DMS79 treated with DMSO at 0.1 percent for 48 hours (cell line): ENCODE measurements around the gene SYTL1.
A peak's percentile ranks its signal among the peaks of the same experiment; 100 is the strongest.
"Not testable (repeated sequence)": the region's sequence is repeated elsewhere in the genome, so short reads cannot be mapped to it uniquely, and the experiment has no call there.

ENCODE experiments used
- DNase-seq: peaks from one replicate; lab custom pipeline; 2025; lab: John Stamatoyannopoulos, UW

SYTL1 gene

DNA sequence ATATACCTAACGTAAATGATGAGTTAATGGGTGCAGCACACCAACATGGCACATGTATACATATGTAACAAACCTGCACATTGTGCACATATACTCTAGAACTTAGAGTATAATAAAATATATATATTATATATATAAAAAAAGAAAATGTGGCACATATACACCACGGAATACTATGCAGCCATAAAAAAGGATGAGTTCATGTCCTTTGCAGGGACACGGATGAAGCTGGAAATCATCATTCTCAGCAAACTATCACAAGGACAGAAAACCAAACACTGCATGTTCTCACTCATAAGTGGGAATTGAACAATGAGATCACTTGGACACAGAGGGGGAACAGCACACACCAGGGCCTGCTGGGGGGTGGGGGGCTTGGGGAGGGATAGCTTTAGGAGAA, 43.0 kb downstream of the SYTL1 start:
- DNase-seq, result not testable (repeated sequence)

- peak; percentile 83 for DNase-seq
Observed at GRCh38 chr1:27388337-27389005, 46.6 kb downstream of the SYTL1 start.

DNA sequence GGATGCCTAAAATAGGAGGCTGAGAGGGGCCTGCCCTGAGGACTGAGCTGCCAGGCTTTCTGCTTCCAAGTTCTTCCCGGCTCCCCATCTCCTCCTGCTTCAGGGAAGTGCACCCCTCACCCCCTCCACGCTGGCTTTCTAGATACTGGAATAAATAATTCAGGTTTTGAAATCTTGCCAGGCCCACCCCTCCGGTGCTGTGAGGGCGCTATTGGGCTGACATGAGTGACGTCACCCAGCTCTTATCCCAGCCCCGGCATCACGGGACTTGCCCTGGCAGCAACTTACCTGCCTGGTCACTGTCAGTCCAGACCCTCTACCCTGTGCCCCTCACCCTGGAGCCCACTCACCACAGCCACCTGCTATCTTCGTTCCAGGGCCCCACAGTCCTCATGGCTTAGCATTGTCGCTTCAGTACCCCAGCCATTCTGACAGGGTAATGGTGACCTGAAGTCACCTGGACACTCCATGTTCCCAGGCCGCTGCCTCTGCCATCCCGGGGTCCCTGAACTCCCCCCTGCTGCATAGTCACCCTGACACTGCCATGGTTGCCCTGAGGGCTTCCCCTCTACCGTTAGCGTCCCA, 49.8 kb downstream of the SYTL1 start:
- DNase-seq, result peak; percentile 53

DNA sequence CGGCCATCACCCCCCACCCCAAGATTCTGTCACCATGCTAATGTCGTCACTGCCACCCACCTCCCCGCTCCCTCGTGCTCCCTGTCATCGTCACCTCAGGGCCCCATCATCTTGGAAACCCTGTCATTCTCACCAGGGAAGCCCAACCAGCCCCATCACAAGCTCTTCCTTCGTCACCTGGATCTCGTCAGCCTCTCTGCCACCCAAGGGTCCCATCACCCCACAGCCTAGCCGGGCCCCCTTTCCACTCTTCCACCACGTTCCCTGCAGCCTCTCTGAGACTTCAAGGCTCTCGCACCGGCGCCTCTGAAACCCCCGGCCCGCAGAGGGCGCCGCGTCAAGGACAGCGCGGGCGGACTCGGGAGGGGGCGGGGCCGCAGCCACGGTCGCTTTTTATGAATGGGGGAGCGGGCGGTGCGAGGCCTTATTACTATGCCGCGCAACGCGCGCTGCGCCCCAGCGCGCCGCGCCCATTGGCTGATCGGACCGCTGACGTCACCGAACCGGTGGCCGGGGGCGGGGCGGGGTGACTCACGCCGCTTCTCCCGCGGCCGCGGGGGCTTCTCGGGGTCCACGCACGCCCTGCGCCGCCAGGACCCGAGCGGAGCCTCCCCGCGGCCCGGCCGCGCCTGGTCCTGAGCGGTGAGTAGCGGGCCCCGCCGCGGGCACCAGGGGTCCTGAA, 50.4 kb downstream of the SYTL1 start, which contains the start of gene GPR3:
Gene GPR3, plus strand, starts transcription at position 527 of the 682 bp plus-strand sequence. CDS start 1,177 bp downstream, outside the sequence.
- DNase-seq, result peak; percentile 91

GRCh38 chr1:27392778-27393635, 51.2 kb downstream of the SYTL1 start:
- no peak for DNase-seq

GRCh38 chr1:27393641-27394281, 51.9 kb downstream of the SYTL1 start:
- DNase-seq, result no peak

DNA sequence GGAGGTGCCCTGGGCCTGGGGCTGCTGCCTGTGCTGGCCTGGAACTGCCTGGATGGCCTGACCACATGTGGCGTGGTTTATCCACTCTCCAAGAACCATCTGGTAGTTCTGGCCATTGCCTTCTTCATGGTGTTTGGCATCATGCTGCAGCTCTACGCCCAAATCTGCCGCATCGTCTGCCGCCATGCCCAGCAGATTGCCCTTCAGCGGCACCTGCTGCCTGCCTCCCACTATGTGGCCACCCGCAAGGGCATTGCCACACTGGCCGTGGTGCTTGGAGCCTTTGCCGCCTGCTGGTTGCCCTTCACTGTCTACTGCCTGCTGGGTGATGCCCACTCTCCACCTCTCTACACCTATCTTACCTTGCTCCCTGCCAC, 52.4 kb downstream of the SYTL1 start:
- no peak for DNase-seq

GRCh38 chr1:27394925-27395324, 53.1 kb downstream of the SYTL1 start:
- DNase-seq, result no peak

DNA sequence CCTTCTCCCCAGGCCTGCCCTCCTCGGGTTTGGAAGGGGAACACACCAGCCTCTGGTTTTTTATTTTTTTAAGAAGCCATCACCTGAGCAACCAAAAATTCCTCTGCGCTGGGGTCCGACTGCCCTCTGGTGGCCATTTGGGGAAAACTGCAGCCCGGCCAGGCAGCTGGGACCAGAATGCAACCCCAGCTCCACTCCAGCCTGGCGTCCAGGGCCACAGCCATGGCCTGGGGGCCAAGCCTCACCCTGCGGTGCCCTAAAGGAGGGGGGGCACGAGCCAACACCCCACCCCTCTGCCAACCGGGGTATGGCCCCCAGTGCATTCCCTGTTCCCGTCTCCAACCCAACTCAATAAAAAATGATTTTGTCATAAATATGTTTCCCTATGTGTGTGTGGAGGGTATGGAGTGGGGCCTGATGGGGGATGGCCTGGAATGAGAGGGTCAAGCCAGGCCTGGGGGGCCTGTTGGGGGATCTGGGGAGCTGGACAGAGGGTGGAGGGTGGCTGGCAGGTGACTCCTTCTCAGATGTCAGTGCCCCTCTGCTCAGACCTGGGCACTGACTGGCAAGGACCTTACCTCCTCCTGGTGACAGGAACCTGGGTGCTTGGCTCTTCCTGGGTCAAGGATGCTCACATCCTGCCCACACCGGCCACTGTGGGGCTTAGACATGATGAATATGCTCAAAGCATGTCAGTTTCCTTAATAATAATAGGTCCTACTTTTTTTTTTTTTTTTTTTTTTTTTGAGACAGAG, 53.8 kb downstream of the SYTL1 start:
- peak; percentile 85 for DNase-seq

GRCh38 chr1:27397110-27397509, 55.3 kb downstream of the SYTL1 start:
- DNase-seq, result no peak

- DNase-seq, result no peak
Observed at GRCh38 chr1:27397749-27398148, 55.9 kb downstream of the SYTL1 start.

- DNase-seq, result no peak
Observed at GRCh38 chr1:27398405-27399149, 56.8 kb downstream of the SYTL1 start.

DNA sequence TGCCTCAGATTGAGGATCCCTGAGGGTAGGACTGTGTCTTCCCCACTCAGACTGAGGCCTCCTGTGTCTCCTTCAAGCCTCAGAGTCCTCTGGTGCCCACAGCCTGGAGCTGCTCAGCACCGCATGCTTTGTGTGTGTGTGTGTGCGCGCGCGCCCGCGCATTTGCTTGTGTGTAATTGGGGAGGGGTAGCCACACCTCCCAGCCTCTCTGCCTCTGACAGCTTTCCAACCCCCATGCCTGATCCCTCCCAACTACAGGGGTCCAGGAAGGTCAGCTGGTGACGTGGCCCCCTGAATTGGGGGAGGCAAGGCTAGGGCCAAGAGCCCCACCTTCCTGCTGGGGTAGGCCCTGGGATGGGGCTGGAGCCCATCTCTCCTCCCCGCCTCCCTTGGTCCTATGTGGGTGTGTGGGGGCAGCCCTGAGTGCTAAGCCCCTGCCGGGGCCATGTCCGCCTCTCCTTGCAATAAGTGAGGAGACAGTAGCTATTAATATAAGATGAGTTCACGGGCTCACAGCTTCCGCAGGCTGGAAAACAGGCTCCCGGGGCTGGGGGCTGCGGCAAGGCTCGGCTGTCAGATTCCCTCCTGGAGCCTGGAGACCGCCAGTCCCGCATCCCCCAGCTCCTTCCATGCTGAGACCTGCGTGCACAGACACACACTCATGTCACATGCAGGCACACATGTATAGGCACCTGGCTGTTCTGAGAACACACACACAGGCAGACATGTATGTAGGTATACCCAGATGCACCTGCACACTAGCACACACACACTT, 57.6 kb downstream of the SYTL1 start:
- no peak for DNase-seq

- DNase-seq, result peak; percentile 27
Observed at GRCh38 chr1:27400082-27400962, 58.5 kb downstream of the SYTL1 start.

DNA sequence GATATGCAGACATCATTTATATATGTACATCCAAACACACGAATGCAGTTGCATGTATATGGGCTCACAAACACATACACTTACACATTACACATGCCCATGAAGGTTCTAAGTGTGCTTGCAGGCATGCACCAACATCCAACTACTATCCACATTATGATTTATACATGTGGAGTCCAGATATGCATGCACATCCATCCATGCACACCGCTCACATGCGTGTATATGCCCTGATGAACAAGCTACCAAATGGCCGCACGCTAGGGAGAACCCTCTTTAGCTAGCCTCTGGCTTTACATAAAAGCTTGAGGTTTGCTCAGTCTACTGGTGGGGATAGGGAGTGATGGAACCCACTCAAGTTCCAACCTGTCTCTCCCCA, 59.1 kb downstream of the SYTL1 start:
- DNase-seq, result no peak

GRCh38 chr1:27402349-27402754, 60.5 kb downstream of the SYTL1 start:
- DNase-seq, result no peak

GRCh38 chr1:27403065-27403726, 61.4 kb downstream of the SYTL1 start:
- no peak for DNase-seq
